Peyer's patch (tissue), 4 donors: ENCODE measurements around the gene SH3RF3. TPM values are rescaled to one million over a fixed set of nuclear protein-coding genes. Genes with fewer than 3 reads are reported as not detected.

ENCODE experiments used
- DNase-seq, 3 donors: peaks; one replicate each; pipeline ENCODE4 v3.0.0-alpha.2; 2017 to 2019
- H3K27ac ChIP-seq, 4 donors: fragments of 200-600 bp; sonication (generic); one replicate each; pipeline ENCODE4 v1.5.1; 2016 to 2019
- H3K27me3 ChIP-seq, 2 donors: fragments of 200-600 bp; sonication (generic); one replicate each; pipeline ENCODE4 v1.5.1; 2019
- H3K36me3 ChIP-seq, 3 donors: fragments of 200-600 bp; sonication (generic); one replicate each; pipeline ENCODE4 v1.5.1; 2016 to 2019
- H3K4me1 ChIP-seq, 4 donors: fragments of 200-600 bp; sonication (generic); one replicate each; pipeline ENCODE4 v1.5.1; 2016 to 2019
- H3K4me3 ChIP-seq, 4 donors: fragments of 200-600 bp; sonication (generic); 1 replicate in 3 of 4; 2 replicates in 1 of 4; pipeline ENCODE4 v1.5.1; 2016 to 2019; ENCODE audit warnings: mild to moderate bottlenecking in 1 of 4
- H3K9me3 ChIP-seq, 4 donors: fragments of 200-600 bp; sonication (generic); one replicate each; pipeline ENCODE4 v1.5.1; 2016 to 2019; ENCODE audit warnings: mild to moderate bottlenecking in 1 of 4
- CTCF ChIP-seq, 6 experiments: fragments of 450-650 bp in 4 of 6; fragments of 200-600 bp in 2 of 6; sonication (generic) in 1 of 6; IDR thresholded peaks; one replicate each; pipeline ENCODE4 v1.5.1; 2017 to 2019; ENCODE audit warnings: antibody characterized with exemption in 6 of 6, mild to moderate bottlenecking in 3 of 6, moderate library complexity in 1 of 6
- POLR2A ChIP-seq, 2 donors: fragments of 450-650 bp; IDR thresholded peaks; one replicate each; pipeline ENCODE4 v1.5.1; 2017; ENCODE audit warnings: antibody characterized with exemption in 2 of 2, mild to moderate bottlenecking in 2 of 2, moderate library complexity in 2 of 2
- total RNA-seq, 4 donors: library from RNA; depleted of rRNA; stranded (reverse); fragments of >200 nt; gene quantifications; one replicate each; pipeline ENCODE4 v1.1.0, GENCODE V29; 2016

Gene SH3RF3
- total RNA-seq, 4 donors from 2014 or later, result 1.1 to 5.0 (median 3.3) TPM

DNA sequence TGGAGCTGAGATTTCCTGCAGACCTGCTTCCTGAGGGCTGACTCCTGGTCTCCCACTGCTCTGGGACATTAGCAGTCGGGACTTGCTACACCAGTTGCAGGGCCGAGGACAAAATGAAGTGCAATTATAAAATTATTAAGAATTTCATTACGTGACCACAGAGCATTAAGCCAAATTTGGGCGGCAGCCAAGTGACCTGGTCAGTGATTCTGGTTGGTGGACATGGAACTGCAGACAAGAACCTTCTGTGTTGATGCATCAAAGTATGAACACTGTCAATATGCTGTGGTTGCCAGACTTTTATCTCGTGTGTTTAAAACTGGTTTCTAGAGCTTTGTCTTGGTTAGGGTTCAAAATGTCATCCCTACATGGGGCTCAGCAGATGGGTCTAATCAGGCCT is 24.8 kb downstream of the SH3RF3 start:
- no peak for TF ChIP-seq CTCF (IDR thresholded peaks at IDR 0.05)
- TF ChIP-seq POLR2A (IDR thresholded peaks at IDR 0.05), result no peak
- no peaks in the 10 kb centered on the region for H3K27me3 ChIP-seq
- H3K36me3 ChIP-seq, result no peaks in the 10 kb centered on the region
- H3K9me3 ChIP-seq, result no peaks in the 10 kb centered on the region
- H3K27ac ChIP-seq, result no peak overlapping the region
- peak in 1 of 3 donors; percentile 32 for DNase-seq
- no peak overlapping the region for H3K4me3 ChIP-seq
- no peaks in the 10 kb centered on the region for H3K4me1 ChIP-seq

GRCh38 chr2:109154226-109154625 is 25.2 kb downstream of the SH3RF3 start:
- Histone ChIP-seq H3K4me3 (no peak overlapping the region), H3K4me1 (no peaks in the 10 kb centered on the region), H3K9me3 (no peaks in the 10 kb centered on the region), H3K27ac (no peak overlapping the region), H3K27me3 (no peaks in the 10 kb centered on the region), H3K36me3 (no peaks in the 10 kb centered on the region)
- no peak for TF ChIP-seq CTCF (IDR thresholded peaks at IDR 0.05)
- TF ChIP-seq POLR2A (IDR thresholded peaks at IDR 0.05), result no peak
- peak in 1 of 3 donors; percentile 30 for DNase-seq

- H3K4me1 ChIP-seq, result no peaks in the 10 kb centered on the region
- no peaks in the 10 kb centered on the region for H3K36me3 ChIP-seq
- no peak overlapping the region for H3K4me3 ChIP-seq
- TF ChIP-seq POLR2A (IDR thresholded peaks at IDR 0.05) (no peak), CTCF (IDR thresholded peaks at IDR 0.05) (no peak)
- H3K9me3 ChIP-seq, result no peaks in the 10 kb centered on the region
- no peak overlapping the region for H3K27ac ChIP-seq
- peak in 1 of 3 donors; percentile 22 for DNase-seq
- H3K27me3 ChIP-seq, result no peaks in the 10 kb centered on the region
These were observed 26.8 kb downstream of the SH3RF3 start for GRCh38 chr2:109155553-109156451.

DNA sequence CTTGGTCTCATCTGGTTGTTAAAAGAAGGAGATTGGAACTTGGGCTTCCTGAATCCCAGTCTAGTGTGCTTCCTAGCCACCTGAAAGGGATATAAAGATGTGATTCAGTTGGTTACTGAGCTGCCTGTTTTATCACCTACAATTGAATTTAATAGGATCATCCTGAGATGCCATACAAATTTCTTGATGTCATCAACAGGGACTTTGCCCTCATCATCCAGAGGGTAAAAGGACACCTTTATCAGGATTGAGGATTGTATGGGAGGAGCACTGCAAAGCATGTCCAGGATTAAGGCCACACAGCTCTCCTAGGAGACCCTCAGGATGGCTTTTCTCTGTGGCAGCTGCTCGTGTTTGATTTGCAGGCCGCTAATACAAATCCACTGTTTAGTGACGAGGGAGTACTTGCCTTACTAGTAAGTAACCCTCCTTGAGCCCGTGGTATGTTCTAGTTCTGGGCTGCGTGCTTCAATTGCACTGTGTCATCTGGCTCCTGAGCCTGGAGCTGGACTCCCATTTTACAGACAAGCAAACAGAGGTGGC is 28.6 kb downstream of the SH3RF3 start:
- TF ChIP-seq CTCF (IDR thresholded peaks at IDR 0.05), result no peak
- TF ChIP-seq POLR2A (IDR thresholded peaks at IDR 0.05), result no peak
- Histone ChIP-seq H3K9me3 (no peaks in the 10 kb centered on the region), H3K4me1 (no peaks in the 10 kb centered on the region), H3K36me3 (no peaks in the 10 kb centered on the region), H3K4me3 (no peak overlapping the region), H3K27ac (no peak overlapping the region), H3K27me3 (no peaks in the 10 kb centered on the region)
- no peak for DNase-seq

GRCh38 chr2:109158237-109158636 is 29.2 kb downstream of the SH3RF3 start:
- H3K27me3 ChIP-seq, result no peaks in the 10 kb centered on the region
- H3K27ac ChIP-seq, result no peak overlapping the region

More at GRCh38 chr2:109158237-109158636, 29.2 kb downstream of the SH3RF3 start:
- TF ChIP-seq CTCF (IDR thresholded peaks at IDR 0.05), result no peak
- TF ChIP-seq POLR2A (IDR thresholded peaks at IDR 0.05), result no peak
- H3K9me3 ChIP-seq, result no peaks in the 10 kb centered on the region
- H3K4me1 ChIP-seq, result no peaks in the 10 kb centered on the region
- H3K4me3 ChIP-seq, result no peak overlapping the region
- DNase-seq, result no peak
- H3K36me3 ChIP-seq, result no peaks in the 10 kb centered on the region
